ENCODE results near the gene ISY1.

DNA sequence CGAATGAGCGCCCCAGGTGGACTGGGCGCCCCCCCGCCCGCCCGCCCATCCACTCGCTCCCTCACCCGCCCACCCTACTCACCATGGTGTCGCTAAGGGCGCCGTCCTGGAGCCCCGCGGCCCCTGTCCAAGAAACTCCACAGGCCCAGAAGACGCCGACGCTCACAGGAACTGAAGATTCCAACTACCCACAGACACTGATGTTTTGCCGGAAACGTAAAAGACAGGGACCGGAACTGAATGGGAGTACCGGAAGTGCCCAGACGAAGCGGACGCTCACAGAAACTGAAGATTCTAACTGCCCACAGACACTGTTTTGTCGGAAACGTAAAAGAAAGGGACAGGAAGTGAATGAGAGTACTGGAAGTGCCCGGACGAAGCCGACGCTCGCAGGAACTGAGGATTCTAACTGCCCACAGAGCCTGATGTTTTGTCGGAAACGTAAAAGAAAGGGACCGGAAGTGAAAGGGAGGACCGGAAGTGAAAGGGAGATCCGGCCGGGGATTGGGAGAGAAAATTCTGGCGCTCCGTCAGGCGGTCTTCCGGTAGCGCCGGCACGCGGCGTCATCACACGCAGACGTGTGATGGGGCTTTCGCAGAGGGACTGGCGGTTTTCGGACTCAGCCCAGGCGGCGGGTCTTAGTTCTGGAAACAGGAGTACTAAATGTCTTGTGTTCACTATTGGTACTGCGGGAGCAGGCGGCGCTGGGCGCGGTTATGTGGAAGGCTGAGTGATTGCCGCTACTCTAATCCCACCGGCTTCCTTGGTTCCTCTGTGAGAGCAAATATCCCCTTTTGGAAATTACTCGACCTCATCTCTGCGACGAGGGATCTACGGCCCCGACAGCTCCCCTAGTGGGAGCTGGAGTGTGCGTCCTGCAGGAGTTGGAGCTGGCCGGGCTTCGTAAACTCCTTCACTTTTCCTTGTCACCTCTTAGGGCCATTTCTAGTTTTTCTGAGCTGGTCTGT lies at the start of gene ISY1:
- peak; percentile 89 for TF ChIP-seq MAX (IDR thresholded peaks at IDR 0.05)
- TF ChIP-seq TAF1 (IDR thresholded peaks at IDR 0.05; ENCODE audit: low read depth) = peak; percentile 89
- TF ChIP-seq CREB1 (IDR thresholded peaks at IDR 0.05; ENCODE audit: low read depth) = peak; percentile 93
- no peak for TF ChIP-seq ZBTB7A (IDR thresholded peaks at IDR 0.05; ENCODE audit: low read depth)
- no peak for TF ChIP-seq CEBPB (IDR thresholded peaks at IDR 0.05)
- TF ChIP-seq, protein P1, sequence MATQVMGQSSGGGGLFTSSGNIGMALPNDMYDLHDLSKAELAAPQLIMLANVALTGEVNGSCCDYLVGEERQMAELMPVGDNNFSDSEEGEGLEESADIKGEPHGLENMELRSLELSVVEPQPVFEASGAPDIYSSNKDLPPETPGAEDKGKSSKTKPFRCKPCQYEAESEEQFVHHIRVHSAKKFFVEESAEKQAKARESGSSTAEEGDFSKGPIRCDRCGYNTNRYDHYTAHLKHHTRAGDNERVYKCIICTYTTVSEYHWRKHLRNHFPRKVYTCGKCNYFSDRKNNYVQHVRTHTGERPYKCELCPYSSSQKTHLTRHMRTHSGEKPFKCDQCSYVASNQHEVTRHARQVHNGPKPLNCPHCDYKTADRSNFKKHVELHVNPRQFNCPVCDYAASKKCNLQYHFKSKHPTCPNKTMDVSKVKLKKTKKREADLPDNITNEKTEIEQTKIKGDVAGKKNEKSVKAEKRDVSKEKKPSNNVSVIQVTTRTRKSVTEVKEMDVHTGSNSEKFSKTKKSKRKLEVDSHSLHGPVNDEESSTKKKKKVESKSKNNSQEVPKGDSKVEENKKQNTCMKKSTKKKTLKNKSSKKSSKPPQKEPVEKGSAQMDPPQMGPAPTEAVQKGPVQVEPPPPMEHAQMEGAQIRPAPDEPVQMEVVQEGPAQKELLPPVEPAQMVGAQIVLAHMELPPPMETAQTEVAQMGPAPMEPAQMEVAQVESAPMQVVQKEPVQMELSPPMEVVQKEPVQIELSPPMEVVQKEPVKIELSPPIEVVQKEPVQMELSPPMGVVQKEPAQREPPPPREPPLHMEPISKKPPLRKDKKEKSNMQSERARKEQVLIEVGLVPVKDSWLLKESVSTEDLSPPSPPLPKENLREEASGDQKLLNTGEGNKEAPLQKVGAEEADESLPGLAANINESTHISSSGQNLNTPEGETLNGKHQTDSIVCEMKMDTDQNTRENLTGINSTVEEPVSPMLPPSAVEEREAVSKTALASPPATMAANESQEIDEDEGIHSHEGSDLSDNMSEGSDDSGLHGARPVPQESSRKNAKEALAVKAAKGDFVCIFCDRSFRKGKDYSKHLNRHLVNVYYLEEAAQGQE (IDR thresholded peaks at IDR 0.05; ENCODE audit: low read depth) = no peak
- TF ChIP-seq RAD21 (IDR thresholded peaks at IDR 0.05; ENCODE audit: low read depth) = peak; percentile 26; the same call in 1 of the 2 replicates
- TF ChIP-seq, protein P2, sequence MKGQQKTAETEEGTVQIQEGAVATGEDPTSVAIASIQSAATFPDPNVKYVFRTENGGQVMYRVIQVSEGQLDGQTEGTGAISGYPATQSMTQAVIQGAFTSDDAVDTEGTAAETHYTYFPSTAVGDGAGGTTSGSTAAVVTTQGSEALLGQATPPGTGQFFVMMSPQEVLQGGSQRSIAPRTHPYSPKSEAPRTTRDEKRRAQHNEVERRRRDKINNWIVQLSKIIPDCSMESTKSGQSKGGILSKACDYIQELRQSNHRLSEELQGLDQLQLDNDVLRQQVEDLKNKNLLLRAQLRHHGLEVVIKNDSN (IDR thresholded peaks at IDR 0.05) = peak; percentile 39; the same call in 1 of the 2 replicates
